Measurements from ENCODE around the gene TTLL11. TPM values are rescaled to one million over a fixed set of nuclear protein-coding genes. Genes with fewer than 3 reads are reported as not detected.
A peak's percentile ranks its signal among the peaks of the same experiment; 100 is the strongest.

The TTLL11 gene
- polyA plus RNA-seq, 1 of the 3 experiments (the other 2 are of a cell fraction) = 6.8 TPM

- TF ChIP-seq PBX3 (IDR thresholded peaks at IDR 0.05) (no peak), REST (IDR thresholded peaks at IDR 0.05; ENCODE audit: low read depth, low read length) (no peak), MXI1 (IDR thresholded peaks at IDR 0.05; ENCODE audit: low read depth, low read length) (no peak), TCF12 (IDR thresholded peaks at IDR 0.05) (no peak), POLR2AphosphoS5 (IDR thresholded peaks at IDR 0.05; ENCODE audit: low read depth, low read length) (no peak), EP300 (IDR thresholded peaks at IDR 0.05; ENCODE audit: borderline replicate concordance in 1 of 2, low read depth in 1 of 2, low read length in 1 of 2) (no peak), GABPA (IDR thresholded peaks at IDR 0.05; ENCODE audit: low read depth) (no peak)
- peaks cover 2% of the 10 kb centered on the region for H3F3A ChIP-seq (replicated peaks; ENCODE audit: insufficient read depth)
- no peak overlapping the region for H3K27ac ChIP-seq (ENCODE audit: low read depth in 2 of 2, low read length in 1 of 2)
- CTCF ChIA-PET = no interaction called here
- peaks cover 0 to 18% of the 10 kb centered on the region in 2 experiments for H3K36me3 ChIP-seq (replicated peaks in 1 of 2; ENCODE audit: control insufficient read depth in 1 of 2, insufficient read depth in 2 of 2, low read length in 1 of 2)
- no peak for DNase-seq
- no peaks in the 10 kb centered on the region for H3K27me3 ChIP-seq (ENCODE audit: insufficient read depth)
- H3K4me1 ChIP-seq (ENCODE audit: control insufficient read depth in 1 of 2, insufficient read depth in 2 of 2, low read depth in 1 of 2, low read length in 1 of 2) = no peaks in the 10 kb centered on the region
- H3K9me2 ChIP-seq = no peaks in the 10 kb centered on the region
- no peaks in the 10 kb centered on the region for H4K20me1 ChIP-seq (ENCODE audit: insufficient read depth)
- H2AFZ ChIP-seq (ENCODE audit: low read depth) = no peak overlapping the region
- WGBS (ENCODE audit: low lambda C conversion rate) = 72% methylated on average over 4 of the region's 4 CpGs
- H3K9ac ChIP-seq = no peak overlapping the region
- peaks cover 5% of the 10 kb centered on the region for H3K79me2 ChIP-seq (ENCODE audit: insufficient read depth)
- no peak overlapping the region for H3K4me2 ChIP-seq
- POLR2A ChIA-PET = no interaction called here
- peaks cover 10% of the 10 kb centered on the region; the same call in 1 of the 2 replicates for H3K9me3 ChIP-seq
- H3K4me3 ChIP-seq (ENCODE audit: low read depth in 2 of 2, low read length in 1 of 2) = no peak overlapping the region
Measured at GRCh38 chr9:121849554-121849953, 243.6 kb downstream of the TTLL11 start.

GRCh38 chr9:121844562-121844961 is 248.5 kb downstream of the TTLL11 start:
- Histone ChIP-seq H4K20me1 (ENCODE audit: insufficient read depth) (no peaks in the 10 kb centered on the region), H3K4me3 (ENCODE audit: low read depth in 2 of 2, low read length in 1 of 2) (no peak overlapping the region), H3K9me3 (peaks cover 10% of the 10 kb centered on the region; the same call in 1 of the 2 replicates), H3K27ac (ENCODE audit: low read depth in 2 of 2, low read length in 1 of 2) (peak overlapping the region in 1 of 2 experiments; percentile 62; a peak in 2 of 4 replicates), H3K79me2 (ENCODE audit: insufficient read depth) (peaks cover 5% of the 10 kb centered on the region), H3K4me1 (ENCODE audit: control insufficient read depth in 1 of 2, insufficient read depth in 2 of 2, low read depth in 1 of 2, low read length in 1 of 2) (peaks cover 4 to 9% of the 10 kb centered on the region in 2 experiments; a peak in 2 of 4 replicates), H2AFZ (ENCODE audit: low read depth) (no peak overlapping the region), H3K27me3 (ENCODE audit: insufficient read depth) (no peaks in the 10 kb centered on the region), H3K4me2 (no peak overlapping the region), H3K36me3 (replicated peaks in 1 of 2; ENCODE audit: control insufficient read depth in 1 of 2, insufficient read depth in 2 of 2, low read length in 1 of 2) (peaks cover 0 to 18% of the 10 kb centered on the region in 2 experiments), H3K9ac (no peak overlapping the region), H3K9me2 (no peaks in the 10 kb centered on the region), H3F3A (replicated peaks; ENCODE audit: insufficient read depth) (peaks cover 16% of the 10 kb centered on the region)
- TF ChIP-seq CHD2 (IDR thresholded peaks at IDR 0.05; ENCODE audit: low read length, partially characterized antibody) (no peak), MXI1 (IDR thresholded peaks at IDR 0.05; ENCODE audit: low read depth, low read length) (no peak)
- ChIA-PET CTCF (interaction anchor here (0.6 to 1.7 kb wide), 3 partner anchors 13 to 347 kb away, joined by 3 to 4 read pairs (median 3); no protein-coding TSS in a partner anchor), POLR2A (no interaction called here)
- no peak for DNase-seq
- WGBS (ENCODE audit: low lambda C conversion rate) = 66% methylated on average over 2 of the region's 2 CpGs

Data from SK-N-SH (cell line).